AG10803 (cell line): Measurements from ENCODE around the gene ATP5ME.
"Not testable (repeated sequence)": the region's sequence is repeated elsewhere in the genome, so short reads cannot be mapped to it uniquely, and the experiment has no call there.

Experiments used
- DNase-seq: peaks from one replicate; pipeline ENCODE4 v3.0.0; 2010; ENCODE audit warnings: low read depth
- H3K4me3 ChIP-seq: 2 replicates; pipeline ENCODE4 v1.5.1; 2011; ENCODE audit warnings: mild to moderate bottlenecking, low read length, control low read depth
- TF ChIP-seq, protein P1 (sequence below): conservative IDR thresholded peaks from 2 replicates; pipeline ENCODE4 v1.5.1; 2011; ENCODE audit warnings: mild to moderate bottlenecking, low read length, control low read depth, inconsistent platforms

ATP5ME gene

DNA sequence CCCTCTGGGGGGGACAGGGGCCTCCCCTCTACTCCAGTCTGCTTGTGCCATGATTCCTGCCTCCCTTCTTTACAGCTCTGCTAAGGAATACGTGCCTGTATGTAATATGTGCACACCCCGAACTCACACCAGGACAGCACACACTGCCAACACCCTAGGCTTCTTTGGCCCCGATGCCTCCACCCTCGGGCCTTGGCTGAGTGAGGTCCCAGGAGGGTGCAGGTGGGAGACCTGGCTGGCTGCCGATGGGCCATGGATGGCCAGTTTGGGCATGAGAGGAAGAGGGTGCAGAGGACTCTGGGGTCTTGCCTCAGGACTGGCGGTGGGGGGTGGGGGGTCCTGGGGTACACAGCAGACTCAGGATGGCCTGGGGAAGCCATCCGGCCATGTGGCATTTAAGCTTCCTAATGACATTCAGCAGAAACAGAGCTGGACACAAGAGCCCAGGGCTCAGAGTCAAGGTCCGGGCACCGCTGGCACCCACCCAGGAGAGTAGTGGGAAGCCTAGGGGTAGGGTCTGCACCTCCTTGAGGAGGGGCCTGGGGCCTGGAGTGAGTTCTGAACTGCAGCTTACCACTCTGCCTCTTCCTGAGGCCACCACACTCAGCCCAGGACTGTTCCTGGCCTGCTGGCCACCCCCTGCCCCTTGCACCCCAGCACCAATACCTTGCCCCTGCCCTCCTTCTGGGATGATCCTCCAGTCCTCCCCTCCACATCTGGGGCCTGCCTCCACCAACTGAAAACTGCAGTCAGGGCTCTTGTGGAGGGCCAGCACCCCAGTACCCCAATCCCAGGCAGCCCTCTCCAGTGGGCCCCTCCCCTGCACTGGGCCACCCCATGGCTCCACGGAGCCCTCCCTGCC lies 29.5 kb upstream of the ATP5ME start:
- H3K4me3 ChIP-seq, result no peak overlapping the region
- TF ChIP-seq, protein P1, sequence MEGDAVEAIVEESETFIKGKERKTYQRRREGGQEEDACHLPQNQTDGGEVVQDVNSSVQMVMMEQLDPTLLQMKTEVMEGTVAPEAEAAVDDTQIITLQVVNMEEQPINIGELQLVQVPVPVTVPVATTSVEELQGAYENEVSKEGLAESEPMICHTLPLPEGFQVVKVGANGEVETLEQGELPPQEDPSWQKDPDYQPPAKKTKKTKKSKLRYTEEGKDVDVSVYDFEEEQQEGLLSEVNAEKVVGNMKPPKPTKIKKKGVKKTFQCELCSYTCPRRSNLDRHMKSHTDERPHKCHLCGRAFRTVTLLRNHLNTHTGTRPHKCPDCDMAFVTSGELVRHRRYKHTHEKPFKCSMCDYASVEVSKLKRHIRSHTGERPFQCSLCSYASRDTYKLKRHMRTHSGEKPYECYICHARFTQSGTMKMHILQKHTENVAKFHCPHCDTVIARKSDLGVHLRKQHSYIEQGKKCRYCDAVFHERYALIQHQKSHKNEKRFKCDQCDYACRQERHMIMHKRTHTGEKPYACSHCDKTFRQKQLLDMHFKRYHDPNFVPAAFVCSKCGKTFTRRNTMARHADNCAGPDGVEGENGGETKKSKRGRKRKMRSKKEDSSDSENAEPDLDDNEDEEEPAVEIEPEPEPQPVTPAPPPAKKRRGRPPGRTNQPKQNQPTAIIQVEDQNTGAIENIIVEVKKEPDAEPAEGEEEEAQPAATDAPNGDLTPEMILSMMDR, result no peak
- DNase-seq, result no peak

DNA sequence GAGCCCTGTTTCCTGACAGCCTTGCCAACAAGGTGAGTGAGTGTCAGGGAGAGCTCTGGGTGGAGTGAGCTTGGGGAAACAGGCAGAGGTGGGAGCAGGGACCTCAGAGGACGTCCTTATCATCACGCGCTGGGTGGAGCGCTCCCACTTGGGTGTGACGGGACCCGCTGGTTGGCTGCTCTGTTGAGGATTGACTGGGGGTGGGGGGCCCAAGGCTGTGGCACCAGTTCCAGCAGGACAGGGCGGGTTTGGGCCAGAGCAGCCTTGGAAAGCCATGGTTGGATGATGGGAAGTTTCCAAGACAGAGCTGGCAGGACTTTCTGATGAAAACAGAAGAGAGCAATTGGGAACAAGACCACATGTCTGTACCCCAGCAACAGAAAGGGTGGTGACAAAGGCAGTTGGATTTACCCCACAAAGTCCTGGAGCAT lies 28.6 kb upstream of the ATP5ME start:
- TF ChIP-seq, protein P1, result no peak
- no peak overlapping the region for H3K4me3 ChIP-seq
- DNase-seq, result no peak

DNA sequence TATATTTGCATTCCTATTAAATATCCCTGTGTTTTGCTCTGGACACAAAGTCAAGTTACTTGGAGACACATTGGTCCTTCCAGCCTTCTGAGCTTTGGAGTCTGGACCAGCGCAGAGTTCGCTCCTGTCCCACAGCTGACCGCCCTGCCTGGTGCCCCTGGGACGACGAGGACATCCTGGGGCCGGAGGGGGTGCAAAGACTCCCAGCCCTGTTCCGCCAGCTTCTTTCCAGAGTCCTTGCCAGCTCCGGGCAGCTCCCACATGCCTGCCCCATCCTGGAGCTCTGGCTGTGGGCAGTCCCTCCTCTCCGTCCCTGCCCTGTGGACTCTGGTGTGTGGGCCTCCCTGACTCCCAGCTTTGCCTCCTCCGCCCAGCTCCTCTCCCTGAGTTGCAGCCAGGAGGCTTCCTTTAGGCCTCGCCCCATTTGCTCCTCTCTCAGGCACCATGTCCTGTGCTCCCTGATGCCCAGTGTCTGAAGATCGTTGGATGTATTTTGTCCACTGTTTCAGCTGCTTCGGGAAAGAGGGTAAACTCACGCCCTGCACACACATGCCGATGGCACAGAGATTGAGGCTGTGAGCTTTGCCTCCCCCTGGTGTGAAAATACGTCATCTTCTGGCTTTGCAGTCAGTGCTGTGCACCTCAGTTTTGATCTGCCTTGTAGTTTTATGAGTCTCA lies 26.6 kb upstream of the ATP5ME start:
- TF ChIP-seq, protein P1, result no peak
- DNase-seq, result no peak

DNA sequence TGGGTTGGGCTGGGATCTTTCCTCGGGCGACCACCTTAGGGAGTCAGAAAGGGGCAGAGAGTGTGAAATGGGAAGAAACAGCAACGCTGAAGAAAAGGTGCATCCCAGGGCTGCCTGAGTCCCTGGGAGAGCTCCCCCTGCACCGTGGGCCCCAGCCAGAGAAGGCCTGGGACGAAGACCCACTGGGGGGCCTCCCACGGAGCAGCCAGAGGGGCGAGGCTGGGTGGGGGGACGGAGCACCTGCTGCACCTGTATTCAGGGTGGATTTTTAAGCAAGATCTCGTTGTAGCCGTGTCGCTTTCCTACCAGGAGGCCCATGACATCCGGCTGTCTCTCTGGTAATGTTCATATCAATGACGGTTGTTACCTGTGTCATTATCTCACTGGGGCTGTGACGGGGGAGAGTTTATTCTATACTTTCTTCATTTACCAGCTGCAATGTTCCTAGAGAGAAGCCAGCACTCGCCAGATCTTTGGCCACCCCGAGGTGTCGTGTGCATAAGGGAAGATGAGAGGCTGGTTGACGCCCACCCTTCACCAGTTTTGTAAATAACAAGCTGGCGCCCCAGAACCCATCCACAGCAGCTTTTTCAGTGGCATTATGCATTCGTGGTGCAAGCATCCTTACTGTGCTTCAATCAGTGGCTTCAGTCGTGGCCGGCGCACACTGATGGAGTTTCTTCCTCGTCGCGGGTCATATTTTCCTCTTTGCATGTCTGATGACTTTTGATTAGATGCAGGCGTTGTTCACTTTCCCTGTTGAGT lies 25.9 kb upstream of the ATP5ME start:
- DNase-seq, result no peak
- no peak overlapping the region for H3K4me3 ChIP-seq
- TF ChIP-seq, protein P1, result no peak

More for the DNA sequence above, 26.6 kb upstream of the ATP5ME start:
- no peak overlapping the region for H3K4me3 ChIP-seq

DNA sequence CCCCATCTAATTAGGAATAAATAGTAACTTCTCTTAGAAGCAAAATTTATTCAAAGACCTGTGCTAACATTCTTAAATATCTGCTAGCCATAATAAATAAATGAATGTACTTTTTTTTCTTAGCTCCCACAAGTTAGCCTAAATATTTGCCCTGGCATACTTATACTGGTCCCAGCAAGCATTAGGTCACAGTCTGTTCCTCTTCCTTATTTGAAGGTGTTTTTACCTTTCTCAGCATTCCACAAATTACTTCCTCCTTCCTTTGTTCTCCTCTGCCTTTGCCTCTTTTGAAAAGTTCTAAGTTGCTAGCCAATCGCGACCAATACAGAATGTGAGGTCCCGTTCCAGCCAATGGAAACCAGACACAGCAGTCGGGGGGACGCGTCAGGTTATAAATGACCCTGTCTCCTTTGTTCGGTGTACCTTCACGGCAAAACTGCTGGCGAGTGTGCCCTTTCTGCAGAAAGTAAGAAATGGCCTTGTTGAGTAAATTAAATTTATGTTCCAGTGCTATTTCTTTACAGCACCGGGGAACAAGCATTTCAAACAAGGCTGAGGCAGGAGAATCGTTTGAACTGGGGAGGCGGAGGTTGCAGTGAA lies 20.4 kb upstream of the ATP5ME start:
- not testable (repeated sequence) for DNase-seq, H3K4me3 ChIP-seq

DNA sequence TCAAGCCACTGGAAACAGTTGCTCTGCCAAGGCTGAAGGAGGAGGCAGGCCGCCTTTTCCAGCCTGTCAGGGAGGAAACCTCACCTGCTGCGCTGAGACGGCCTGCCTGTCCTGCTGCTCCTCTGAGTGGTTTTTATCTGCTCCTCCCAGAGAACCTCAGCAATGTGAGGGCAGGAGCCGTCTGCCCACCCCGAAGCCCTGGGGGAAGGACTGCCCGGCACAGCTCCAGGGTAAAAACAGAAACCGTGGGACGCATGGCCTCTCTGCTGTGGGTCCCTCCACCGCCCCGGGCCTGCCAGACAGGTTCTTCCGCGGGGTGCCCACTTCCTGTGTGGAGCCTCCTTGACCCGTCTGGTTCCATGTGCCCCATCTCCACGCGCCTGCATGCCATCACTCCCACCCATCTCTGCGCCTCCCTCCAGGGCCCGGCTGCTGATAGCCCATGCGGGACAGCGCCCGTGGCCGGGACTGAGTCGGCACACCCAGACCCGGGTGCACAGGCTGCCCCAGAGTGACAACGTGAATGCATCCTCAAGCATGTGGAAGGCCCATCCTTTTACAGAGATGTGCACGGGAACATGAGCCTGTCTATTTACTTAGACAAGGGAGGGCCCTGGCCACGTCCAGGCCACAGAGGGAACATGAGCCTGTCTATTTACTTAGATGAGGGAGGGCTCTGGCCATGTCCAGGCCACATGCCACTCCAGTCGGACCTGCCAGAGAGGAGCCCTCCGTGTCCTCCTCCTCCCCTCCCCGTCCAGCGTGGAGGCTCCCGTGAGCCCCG lies 18.9 kb upstream of the ATP5ME start:
- DNase-seq, result no peak
- TF ChIP-seq, protein P1, result no peak
- no peak overlapping the region for H3K4me3 ChIP-seq
